ENCODE measurements around the gene CD74.

The CD74 gene

GRCh38 chr5:150397782-150398721 is 14.7 kb downstream of the CD74 start:
- DNase-seq (ENCODE audit: low read depth), result no peak

DNA sequence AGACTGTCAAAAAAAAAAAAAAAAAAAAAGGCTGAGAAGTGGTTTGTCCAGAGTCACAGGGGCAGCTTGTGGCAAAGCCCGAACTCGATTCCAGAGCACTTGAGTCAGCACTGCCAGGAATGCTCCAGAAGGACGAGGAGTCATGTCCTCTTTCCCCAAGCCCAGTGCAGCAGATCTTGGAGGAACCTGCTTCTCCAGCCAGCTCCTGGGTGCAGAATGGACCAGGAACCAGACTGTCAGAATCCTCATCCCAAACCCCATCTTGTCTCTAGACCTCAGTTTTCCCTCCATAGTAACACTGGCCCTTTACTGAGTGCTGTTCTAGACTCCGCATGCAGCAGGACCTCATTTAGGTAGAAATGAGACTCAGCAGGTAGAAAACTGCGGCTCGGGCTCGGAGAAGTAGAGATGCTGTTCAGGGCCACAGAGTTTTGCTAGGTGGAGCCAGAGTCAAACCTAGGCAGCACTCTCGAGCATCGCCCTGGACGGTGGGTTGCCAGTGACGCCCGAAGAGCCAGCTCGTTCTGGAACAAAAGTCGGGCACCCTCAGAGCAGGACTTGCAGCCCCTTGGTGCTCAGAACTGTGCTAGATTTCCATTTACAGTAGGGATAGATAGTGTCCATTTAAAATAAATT is 15.4 kb downstream of the CD74 start:
- peak; percentile 63 for DNase-seq (ENCODE audit: low read depth)

DNA sequence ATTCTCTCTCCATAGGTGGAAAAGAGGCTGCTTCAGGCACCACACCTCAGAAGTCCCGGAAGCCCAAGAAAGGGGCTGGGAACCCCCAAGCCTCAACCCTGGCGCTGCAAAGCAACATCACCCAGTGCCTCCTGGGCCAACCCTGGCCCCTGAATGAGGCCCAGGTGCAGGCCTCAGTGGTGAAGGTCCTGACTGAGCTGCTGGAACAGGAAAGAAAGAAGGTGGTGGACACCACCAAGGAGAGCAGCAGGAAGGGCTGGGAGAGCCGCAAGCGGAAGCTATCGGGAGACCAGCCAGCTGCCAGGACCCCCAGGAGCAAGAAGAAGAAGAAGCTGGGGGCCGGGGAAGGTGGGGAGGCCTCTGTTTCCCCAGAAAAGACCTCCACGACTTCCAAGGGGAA is 16.4 kb downstream of the CD74 start:
- no peak for DNase-seq (ENCODE audit: low read depth)

- no peak for DNase-seq (ENCODE audit: low read depth)
These were observed 17.1 kb downstream of the CD74 start for GRCh38 chr5:150395688-150395975.

DNA sequence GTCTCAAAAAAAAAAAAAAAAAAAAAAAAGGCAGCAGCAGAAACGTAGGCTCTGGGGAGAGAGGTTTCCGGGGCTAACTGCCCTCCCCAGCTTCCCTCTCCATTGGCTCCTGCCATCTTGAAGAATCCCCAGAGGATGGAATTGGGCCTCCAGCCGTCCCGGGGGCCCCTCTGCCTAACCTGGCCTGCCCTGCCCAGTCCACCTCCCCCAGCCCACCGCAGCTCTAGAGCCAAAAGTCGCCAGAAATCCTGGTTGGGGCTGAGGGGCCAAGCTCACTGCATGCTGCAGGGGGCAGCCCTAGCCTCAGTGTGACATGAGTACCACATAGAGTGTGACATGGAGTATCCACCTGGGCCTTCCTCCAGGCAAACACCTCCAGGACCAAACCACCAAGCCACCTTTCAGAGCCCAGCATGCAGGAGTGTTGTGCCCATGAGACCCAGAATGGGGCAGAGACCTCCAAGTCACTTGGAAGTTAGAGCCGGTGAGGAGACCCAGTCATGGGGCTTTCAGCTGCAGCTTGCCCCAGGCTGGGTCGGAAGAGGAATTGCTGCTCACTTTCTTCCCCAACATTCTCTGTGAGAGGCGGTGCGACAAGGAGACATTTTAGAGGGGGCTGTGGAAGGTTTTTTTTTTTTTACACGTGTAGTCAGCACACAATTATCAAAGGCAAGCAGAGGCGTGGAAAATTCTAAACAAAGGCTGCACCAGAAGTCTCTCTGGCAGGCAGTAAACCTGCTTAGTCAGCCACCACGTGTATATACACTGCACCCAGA is 17.6 kb downstream of the CD74 start:
- no peak for DNase-seq (ENCODE audit: low read depth)

DNA sequence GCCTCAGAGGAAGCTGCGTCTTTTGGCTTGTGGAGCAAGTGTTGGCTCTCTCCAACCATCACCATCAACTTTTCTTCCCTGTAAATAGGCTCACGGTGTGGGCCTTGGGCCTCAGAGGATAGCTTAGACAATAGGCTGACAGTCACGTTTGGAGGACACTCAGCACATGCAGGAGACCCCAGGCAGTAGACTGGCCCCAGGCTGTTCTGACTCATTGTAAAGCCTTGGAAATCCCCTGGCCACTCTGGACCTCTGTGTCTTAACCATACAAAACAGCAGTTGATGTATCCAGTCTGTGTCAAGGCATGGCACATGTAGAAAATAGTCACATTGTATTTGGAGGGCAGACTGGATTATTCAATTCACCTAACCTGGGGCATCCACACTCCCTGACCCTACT is 18.6 kb downstream of the CD74 start:
- DNase-seq (ENCODE audit: low read depth), result peak; percentile 58

GRCh38 chr5:150393096-150393645 is 19.5 kb downstream of the CD74 start:
- no peak for DNase-seq (ENCODE audit: low read depth)

GRCh38 chr5:150392680-150393079 is 20.0 kb downstream of the CD74 start:
- no peak for DNase-seq (ENCODE audit: low read depth)

DNA sequence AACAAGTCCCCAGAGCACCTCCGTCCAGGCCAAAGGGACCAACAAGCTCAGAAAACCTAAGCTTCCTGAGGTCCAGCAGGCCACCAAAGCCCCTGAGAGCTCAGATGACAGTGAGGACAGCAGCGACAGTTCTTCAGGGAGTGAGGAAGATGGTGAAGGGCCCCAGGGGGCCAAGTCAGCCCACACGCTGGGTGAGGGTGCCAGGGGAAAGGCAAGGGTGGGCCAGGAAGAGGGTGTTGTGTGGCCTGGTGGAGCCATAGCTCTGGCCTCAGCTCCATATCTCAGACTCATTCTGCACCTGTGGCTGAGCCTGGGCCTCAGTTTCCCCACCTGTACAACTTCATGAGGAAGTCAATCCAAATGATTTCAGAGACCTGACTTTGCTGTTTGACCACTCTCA is 20.7 kb downstream of the CD74 start:
- DNase-seq (ENCODE audit: low read depth), result no peak

DNA sequence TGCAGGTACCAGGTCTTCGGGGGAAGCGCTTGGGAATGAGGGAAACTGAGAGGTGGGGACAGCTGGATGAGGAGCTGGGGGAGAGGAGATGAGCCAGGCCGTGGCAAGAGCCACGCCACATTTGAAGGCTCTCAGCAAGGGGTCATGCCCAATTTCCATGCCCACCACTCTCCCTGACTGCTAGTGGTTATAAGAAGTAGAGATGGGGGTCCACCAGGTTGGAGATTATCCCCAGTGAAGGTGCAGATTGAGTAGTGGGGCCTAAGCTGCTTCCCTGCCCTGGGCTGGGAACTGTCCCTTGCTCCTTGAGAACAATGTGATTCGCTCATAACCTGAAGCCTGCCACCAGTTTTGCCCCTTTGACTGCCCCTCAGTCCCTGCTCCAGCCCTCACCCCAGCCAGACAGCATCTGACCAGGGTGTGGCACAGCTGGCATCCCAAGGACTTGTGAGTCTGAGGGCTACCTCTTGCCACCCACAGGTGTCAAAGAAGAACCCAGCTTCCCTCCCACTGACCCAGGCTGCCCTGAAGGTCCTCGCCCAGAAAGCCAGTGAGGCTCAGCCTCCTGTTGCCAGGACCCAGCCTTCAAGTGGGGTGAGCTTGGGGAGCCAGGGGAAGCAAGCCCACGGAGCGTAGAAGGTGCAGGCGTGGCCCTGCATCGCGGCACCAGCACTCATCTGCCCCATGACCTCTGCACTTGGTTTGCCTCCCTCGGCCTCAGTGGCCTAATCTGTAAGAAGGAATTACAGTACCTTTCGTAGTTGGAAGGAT is 21.5 kb downstream of the CD74 start:
- no peak for DNase-seq (ENCODE audit: low read depth)

DNA sequence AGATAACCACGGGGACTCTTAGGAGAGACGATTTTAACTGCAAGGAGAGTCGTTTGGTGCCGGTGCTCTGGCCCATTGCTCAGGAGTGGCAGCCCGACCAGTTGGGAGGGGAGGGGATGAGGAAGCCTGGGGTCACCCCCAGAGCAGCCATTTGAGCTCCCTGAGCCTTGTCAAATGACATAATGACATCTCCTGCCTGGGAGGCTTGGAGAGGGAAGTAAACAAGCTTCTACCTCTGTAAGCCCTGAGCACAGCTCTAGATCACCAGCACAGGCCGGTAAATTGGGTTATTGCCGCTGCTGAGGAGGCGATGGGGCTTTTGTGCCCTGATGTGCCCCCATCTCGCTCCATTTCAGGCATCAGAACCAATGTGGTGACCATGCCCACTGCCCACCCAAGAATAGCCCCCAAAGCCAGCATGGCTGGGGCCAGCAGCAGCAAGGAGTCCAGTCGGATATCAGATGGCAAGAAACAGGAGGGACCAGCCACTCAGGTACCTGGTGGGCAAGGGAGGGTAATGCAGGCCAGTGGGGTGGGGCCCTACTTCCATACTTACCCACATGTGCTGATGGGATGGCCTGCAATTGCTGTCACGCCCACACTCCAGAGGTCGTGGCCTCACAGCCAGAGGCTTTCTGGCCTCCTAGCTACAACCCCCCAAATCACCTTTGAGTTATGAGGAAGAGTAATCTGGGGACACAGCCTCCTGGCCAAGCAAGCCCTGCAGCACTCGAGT is 23.0 kb downstream of the CD74 start:
- DNase-seq (ENCODE audit: low read depth), result no peak

DNA sequence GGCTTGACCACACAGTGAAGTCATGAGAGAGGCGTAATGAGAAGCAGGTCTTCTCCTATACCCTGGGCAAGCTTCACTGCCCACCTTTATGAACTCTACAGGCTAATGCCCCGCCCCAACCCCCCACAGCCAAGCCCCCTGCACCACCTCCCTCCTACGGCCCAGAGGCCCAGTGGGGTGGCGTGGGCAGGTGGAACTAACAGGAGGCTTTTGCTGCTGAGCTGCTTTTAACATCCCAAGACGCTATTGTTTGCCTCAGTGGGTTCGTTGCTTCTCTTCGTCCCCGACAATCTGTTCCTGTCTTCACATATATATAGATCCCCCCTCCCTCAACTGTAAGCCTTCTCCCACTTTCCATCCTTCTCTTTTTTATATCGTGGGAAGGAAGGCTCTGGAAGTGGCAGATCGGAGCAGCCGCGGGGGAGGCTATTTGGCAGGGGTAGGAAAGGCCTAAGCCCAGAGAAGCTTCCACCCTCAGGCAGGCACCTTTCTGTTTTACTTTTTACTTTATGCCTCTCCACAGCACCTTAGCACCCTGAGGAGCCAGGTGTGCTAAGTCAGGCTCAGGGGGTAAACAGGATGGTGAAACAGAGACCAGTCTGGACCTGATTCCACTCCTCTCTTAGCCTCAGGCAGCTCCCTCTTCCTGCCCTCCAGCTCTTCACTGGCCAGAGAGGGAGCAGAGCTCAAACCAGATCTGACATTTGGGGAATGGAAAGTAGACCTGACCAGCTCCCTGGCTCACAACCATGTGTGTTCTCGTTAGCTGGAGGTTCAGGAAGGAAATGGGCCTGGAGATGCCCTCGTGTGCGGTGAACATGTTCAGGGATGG is 26.5 kb downstream of the CD74 start:
- no peak for DNase-seq (ENCODE audit: low read depth)

- DNase-seq (ENCODE audit: low read depth), result no peak
These were observed 28.0 kb downstream of the CD74 start for GRCh38 chr5:150384701-150385100.

DNA sequence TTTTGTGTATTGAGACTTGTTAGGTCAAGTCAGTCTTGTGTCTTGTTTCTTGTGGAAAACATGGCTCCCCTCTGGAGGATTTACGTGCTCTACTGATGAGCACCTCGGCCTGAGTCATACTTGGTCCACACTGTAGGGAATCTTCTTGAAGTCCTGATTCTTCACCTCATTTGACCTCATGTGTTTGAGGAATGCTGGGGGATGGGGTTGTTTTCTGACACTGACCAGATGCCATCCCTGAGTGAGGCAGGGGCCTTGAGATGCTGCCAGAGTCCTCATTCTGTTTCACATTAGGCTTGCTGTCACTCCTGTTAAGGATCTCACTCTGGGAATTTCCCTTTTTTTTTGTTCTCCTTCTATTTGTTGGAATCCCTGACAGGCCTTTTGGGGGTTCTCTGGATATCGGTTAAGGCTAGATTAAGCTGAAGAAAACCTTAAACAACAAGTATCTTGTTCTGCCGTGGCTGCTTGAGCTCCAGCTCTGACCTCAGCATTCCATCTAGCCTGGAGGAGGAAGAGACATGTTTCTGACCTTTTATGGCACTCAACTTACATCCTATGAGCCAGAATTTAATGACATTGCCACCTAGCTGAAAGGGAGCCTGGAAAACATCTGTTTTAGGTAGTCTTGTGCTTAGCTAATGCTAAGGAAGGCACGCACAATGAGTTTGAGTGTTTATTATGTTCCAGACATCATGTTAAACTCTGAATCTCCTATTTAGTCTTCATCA is 34.6 kb downstream of the CD74 start:
- DNase-seq (ENCODE audit: low read depth), result peak; percentile 97

DNA sequence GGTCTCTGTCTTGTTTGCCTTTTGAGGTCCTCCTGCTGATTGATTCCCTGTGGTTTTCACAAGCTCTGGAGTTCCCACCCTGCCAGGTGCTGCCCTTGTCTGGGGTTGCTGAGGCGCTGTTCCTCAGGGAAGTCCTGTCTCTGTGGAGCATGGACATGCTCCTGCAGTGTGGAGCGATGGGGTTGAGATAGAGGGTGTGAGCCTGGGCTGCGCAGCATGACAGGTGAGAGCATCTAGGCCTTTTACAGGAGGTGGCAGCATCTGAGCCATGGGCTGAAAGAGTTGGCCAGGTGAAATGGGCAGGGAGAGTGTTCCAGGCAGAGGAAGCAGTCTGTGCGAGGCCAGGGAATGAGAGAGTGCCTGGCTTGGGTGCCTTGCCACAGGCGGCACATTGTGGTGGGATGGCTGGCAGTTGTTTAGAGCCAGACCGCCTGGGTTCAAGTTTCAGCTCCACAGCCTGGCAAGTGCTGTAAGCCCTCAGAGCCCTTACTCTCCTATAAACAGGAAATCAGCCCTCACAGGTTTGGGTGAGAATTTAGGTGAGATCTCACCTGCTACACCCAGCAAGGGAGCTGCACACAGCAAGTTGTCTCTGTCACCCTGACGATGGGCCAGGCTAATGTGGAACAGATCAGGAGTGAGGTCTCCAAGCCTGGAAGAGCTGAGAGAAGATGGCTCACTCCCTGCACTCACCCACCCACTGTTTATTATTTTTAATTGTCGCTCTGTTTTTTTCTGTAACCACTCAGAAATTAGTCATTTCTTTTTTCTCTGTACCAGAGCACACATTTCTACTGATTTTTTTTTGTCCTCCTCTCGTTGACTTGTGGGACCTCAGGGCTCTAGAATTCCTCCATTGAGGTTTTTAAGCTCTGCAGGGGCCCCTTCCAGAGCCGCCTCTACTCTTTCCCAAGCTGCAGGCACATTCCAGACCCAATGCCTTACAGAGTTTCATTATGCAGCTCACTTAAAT is 35.6 kb downstream of the CD74 start:
- peak; percentile 40 for DNase-seq (ENCODE audit: low read depth)

DNA sequence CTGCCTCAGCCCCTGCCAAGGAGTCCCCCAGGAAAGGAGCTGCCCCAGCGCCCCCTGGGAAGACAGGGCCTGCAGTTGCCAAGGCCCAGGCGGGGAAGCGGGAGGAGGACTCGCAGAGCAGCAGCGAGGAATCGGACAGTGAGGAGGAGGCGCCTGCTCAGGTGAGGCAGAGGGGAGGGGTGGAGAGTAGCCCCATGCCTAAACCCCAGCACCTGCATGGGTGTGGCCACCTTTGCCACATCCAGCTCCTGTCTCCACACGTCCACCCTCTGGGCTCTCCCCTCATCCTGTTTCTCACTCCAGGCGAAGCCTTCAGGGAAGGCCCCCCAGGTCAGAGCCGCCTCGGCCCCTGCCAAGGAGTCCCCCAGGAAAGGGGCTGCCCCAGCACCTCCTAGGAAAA is 38.1 kb downstream of the CD74 start:
- no peak for DNase-seq (ENCODE audit: low read depth)

- DNase-seq (ENCODE audit: low read depth), result no peak
These were observed 40.1 kb downstream of the CD74 start for GRCh38 chr5:150372639-150373038.

- no peak for DNase-seq (ENCODE audit: low read depth)
These were observed 44.2 kb downstream of the CD74 start for GRCh38 chr5:150368526-150368925.
